ENCODE measurements around the gene CYBRD1. TPM values are rescaled to one million over a fixed set of nuclear protein-coding genes. Genes with fewer than 3 reads are reported as not detected.

CYBRD1 gene
- total and polyA plus RNA-seq, 2 donors (not counting 1 experiment from before 2014, with no cell fraction given) = 0.27 TPM; not detected in 1

- Histone ChIP-seq H3K36me3 (replicated peaks in 1 of 2; ENCODE audit: control extremely low read depth in 1 of 2, control insufficient read depth in 1 of 2, extremely low read depth in 1 of 2, insufficient read depth in 2 of 2, low read length in 1 of 2) (no peaks in the 10 kb centered on the region), H4K20me1 (ENCODE audit: control insufficient read depth, insufficient read depth, low read length, poor library complexity, severe bottlenecking) (no peaks in the 10 kb centered on the region), H3K9ac (ENCODE audit: low read length) (no peak overlapping the region), H2AFZ (ENCODE audit: insufficient read depth, low read depth, low read length, poor library complexity, severe bottlenecking) (no peak overlapping the region), H3K27me3 (replicated peaks in 1 of 4; ENCODE audit: control extremely low read depth in 1 of 4, control insufficient read depth in 3 of 4, insufficient read depth in 4 of 4, low read length in 3 of 4) (no peaks in the 10 kb centered on the region), H3K4me3 (ENCODE audit: control extremely low read depth in 1 of 5, extremely low read depth in 1 of 5, insufficient read depth in 1 of 5, low read depth in 2 of 5, low read length in 4 of 5) (no peak overlapping the region), H3K79me2 (ENCODE audit: control insufficient read depth, insufficient read depth, low read length) (no peaks in the 10 kb centered on the region), H3K4me2 (replicated peaks; ENCODE audit: low read depth, low read length, poor library complexity, severe bottlenecking) (no peak overlapping the region), H3K4me1 (ENCODE audit: control insufficient read depth in 2 of 2, insufficient read depth in 2 of 2, low read length in 2 of 2) (no peaks in the 10 kb centered on the region), H3K27ac (ENCODE audit: low read length in 2 of 2) (no peak overlapping the region), H3K9me3 (ENCODE audit: control extremely low read depth in 1 of 3, control insufficient read depth in 2 of 3, insufficient read depth in 1 of 3, low read length in 2 of 3) (no peaks in the 10 kb centered on the region)
- H3K4me3 Mint-ChIP-seq = no peak overlapping the region
- no peak for TF ChIP-seq CTCF (IDR thresholded peaks at IDR 0.05)
- no peak for TF ChIP-seq EZH2 (IDR thresholded peaks at IDR 0.05; ENCODE audit: borderline replicate concordance, insufficient read depth, low read depth, low read length, poor library complexity, severe bottlenecking)
- ChIA-PET POLR2A (no interaction called here), CTCF (interaction anchor here (0.8 kb wide), 1 partner anchor 33 kb away, joined by 4 read pairs; no protein-coding TSS in a partner anchor)
- intact Hi-C loops (cut with micrococcal nuclease) = no loop called here
- no peaks in the 10 kb centered on the region for H3K27me3 Mint-ChIP-seq
- ATAC-seq (ENCODE audit: low read depth) = no peak
- peaks cover 5% of the 10 kb centered on the region for H3K4me1 Mint-ChIP-seq
- peaks cover 2% of the 10 kb centered on the region for H3K9me3 Mint-ChIP-seq (ENCODE audit: insufficient read depth)
- H3K27ac Mint-ChIP-seq = no peak overlapping the region
- no CpG with 5 or more reads among the region's 2 CpGs for WGBS (ENCODE audit: insufficient coverage)
- DNase-seq = no peak
Observed at GRCh38 chr2:171505374-171505773, 16.9 kb upstream of the CYBRD1 start.

GRCh38 chr2:171509945-171510731 lies 12.1 kb upstream of the CYBRD1 start:
- H3K36me3 ChIP-seq (replicated peaks in 1 of 2; ENCODE audit: control extremely low read depth in 1 of 2, control insufficient read depth in 1 of 2, extremely low read depth in 1 of 2, insufficient read depth in 2 of 2, low read length in 1 of 2) = no peaks in the 10 kb centered on the region
- TF ChIP-seq EZH2 (IDR thresholded peaks at IDR 0.05; ENCODE audit: borderline replicate concordance, insufficient read depth, low read depth, low read length, poor library complexity, severe bottlenecking) (no peak), CTCF (IDR thresholded peaks at IDR 0.05) (no peak)
- H3K9me3 Mint-ChIP-seq (ENCODE audit: insufficient read depth) = no peaks in the 10 kb centered on the region
- ChIA-PET POLR2A (no interaction called here), CTCF (no interaction called here)
- H3K9me3 ChIP-seq (ENCODE audit: control extremely low read depth in 1 of 3, control insufficient read depth in 2 of 3, insufficient read depth in 1 of 3, low read length in 2 of 3) = no peaks in the 10 kb centered on the region
- DNase-seq = no peak
- no peak overlapping the region for H3K9ac ChIP-seq (ENCODE audit: low read length)
- H3K4me1 ChIP-seq (ENCODE audit: control insufficient read depth in 2 of 2, insufficient read depth in 2 of 2, low read length in 2 of 2) = peaks cover 0 to 5% of the 10 kb centered on the region in 2 donors
- ATAC-seq (ENCODE audit: low read depth) = no peak
- H3K27me3 Mint-ChIP-seq = no peaks in the 10 kb centered on the region
- H3K4me3 ChIP-seq (ENCODE audit: control extremely low read depth in 1 of 5, extremely low read depth in 1 of 5, insufficient read depth in 1 of 5, low read depth in 2 of 5, low read length in 4 of 5) = no peak overlapping the region
- WGBS (ENCODE audit: insufficient coverage) = 80% methylated on average over 1 of the region's 9 CpGs
- H3K4me2 ChIP-seq (replicated peaks; ENCODE audit: low read depth, low read length, poor library complexity, severe bottlenecking) = peak overlapping the region; percentile 5
- intact Hi-C loops (cut with micrococcal nuclease) = no loop called here
- H4K20me1 ChIP-seq (ENCODE audit: control insufficient read depth, insufficient read depth, low read length, poor library complexity, severe bottlenecking) = no peaks in the 10 kb centered on the region
- H3K27me3 ChIP-seq (replicated peaks in 1 of 4; ENCODE audit: control extremely low read depth in 1 of 4, control insufficient read depth in 3 of 4, insufficient read depth in 4 of 4, low read length in 3 of 4) = no peaks in the 10 kb centered on the region
- no peak overlapping the region for H3K27ac Mint-ChIP-seq
- H3K27ac ChIP-seq (ENCODE audit: low read length in 2 of 2) = no peak overlapping the region
- H3K4me1 Mint-ChIP-seq = peaks cover 10% of the 10 kb centered on the region
- H2AFZ ChIP-seq (ENCODE audit: insufficient read depth, low read depth, low read length, poor library complexity, severe bottlenecking) = peak overlapping the region; percentile 54
- no peak overlapping the region for H3K4me3 Mint-ChIP-seq
- H3K79me2 ChIP-seq (ENCODE audit: control insufficient read depth, insufficient read depth, low read length) = no peaks in the 10 kb centered on the region
